Measurements from ENCODE around the gene FLYWCH2. TPM values are rescaled to one million over a fixed set of nuclear protein-coding genes. Genes with fewer than 3 reads are reported as not detected.
"Not testable (repeated sequence)": the region's sequence is repeated elsewhere in the genome, so short reads cannot be mapped to it uniquely, and the experiment has no call there.

The FLYWCH2 gene
- total RNA-seq, 1 experiment from 2014 or later, result 88.4 TPM

- no peak for DNase-seq (ENCODE audit: low spot score)
Observed at GRCh38 chr16:2938206-2938605, 55.2 kb downstream of the FLYWCH2 start.

DNA sequence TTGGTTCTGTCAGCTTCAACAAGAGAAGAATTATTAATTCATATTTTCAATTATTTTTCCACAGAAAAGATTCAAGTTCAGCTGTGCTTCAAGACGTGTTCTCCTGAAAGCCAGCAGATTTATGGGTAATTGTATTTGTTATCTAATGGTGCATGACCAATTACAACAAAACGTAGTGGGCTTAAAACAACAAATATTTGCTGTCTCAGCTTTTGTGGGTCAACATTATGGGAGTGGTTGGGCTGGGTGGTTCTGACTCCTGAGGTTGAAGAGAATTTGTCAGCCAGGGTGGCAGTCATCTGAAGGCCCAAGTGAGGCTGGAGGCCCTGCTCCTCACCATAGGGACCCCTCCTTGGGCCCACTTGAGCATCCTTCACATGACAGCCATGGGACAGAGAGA lies 57.0 kb downstream of the FLYWCH2 start:
- no peak for DNase-seq (ENCODE audit: low spot score)

GRCh38 chr16:2942045-2942444 lies 59.0 kb downstream of the FLYWCH2 start:
- DNase-seq (ENCODE audit: low spot score), result no peak

DNA sequence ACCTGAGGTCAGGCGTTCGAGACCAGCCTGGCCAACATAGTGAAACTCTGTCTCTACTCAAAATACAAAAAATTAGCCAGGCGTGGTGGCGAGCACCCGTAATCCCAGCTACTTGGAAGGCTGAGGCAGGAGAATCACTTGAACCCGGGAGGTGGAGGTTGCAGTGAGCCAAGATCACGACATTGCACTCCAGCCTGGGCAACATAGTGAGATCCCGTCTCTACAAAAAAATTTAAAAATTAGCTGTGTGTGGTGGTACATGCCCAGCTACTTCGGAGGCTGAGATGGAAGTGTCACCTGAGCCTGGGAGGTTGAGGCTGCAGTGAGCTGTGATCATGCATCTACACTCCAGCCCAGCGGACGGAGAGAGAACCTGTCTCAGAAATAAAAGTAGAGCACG lies 60.7 kb downstream of the FLYWCH2 start:
- DNase-seq (ENCODE audit: low spot score), result not testable (repeated sequence)

GRCh38 chr16:2946649-2947048 lies 63.6 kb downstream of the FLYWCH2 start:
- DNase-seq (ENCODE audit: low spot score), result no peak

Other genes with a start within 250 kb of the FLYWCH2 start
- gene KCTD5, start 200.7 kb upstream of the FLYWCH2 start, total RNA-seq (2014; rRNA removed; shearing (Covaris generic)), result 62.4 and 70.6 TPM in 2 replicates
- gene PRSS27, start 163.0 kb upstream of the FLYWCH2 start, total RNA-seq (2014; rRNA removed; shearing (Covaris generic)), result 1.4 and 2.6 TPM in 2 replicates
- 30.0 and 49.0 TPM in 2 replicates for gene SRRM2, start 130.6 kb upstream of the FLYWCH2 start, total RNA-seq (2014; rRNA removed; shearing (Covaris generic))
- gene ELOB, start 105.9 kb upstream of the FLYWCH2 start, total RNA-seq (2014; rRNA removed; shearing (Covaris generic)), result 397 and 571 TPM in 2 replicates
- gene PRSS33, start 95.7 kb upstream of the FLYWCH2 start, total RNA-seq (2014; rRNA removed; shearing (Covaris generic)), result 0.17 and 0.36 TPM in 2 replicates
- not detected in 2 replicates for gene PRSS41, start 84.7 kb upstream of the FLYWCH2 start, total RNA-seq (2014; rRNA removed; shearing (Covaris generic))
- gene PRSS21, start 66.0 kb upstream of the FLYWCH2 start, total RNA-seq (2014; rRNA removed; shearing (Covaris generic)), result not detected in 2 replicates
- gene ZG16B, start 52.9 kb upstream of the FLYWCH2 start, total RNA-seq (2014; rRNA removed; shearing (Covaris generic)), result 1.3 and 1.8 TPM in 2 replicates
- gene PRSS22, start 25.0 kb upstream of the FLYWCH2 start, total RNA-seq (2014; rRNA removed; shearing (Covaris generic)), result not detected in 2 replicates
- gene FLYWCH1, start 28.7 kb downstream of the FLYWCH2 start, total RNA-seq (2014; rRNA removed; shearing (Covaris generic)), result 41.3 and 41.6 TPM in 2 replicates
- 1.7 and 3.5 TPM in 2 replicates for gene KREMEN2, start 81.1 kb downstream of the FLYWCH2 start, total RNA-seq (2014; rRNA removed; shearing (Covaris generic))
- 39.2 and 47.4 TPM in 2 replicates for gene PAQR4, start 86.1 kb downstream of the FLYWCH2 start, total RNA-seq (2014; rRNA removed; shearing (Covaris generic))
- gene PKMYT1, start 97.2 kb downstream of the FLYWCH2 start, total RNA-seq (2014; rRNA removed; shearing (Covaris generic)), result 50.8 and 63.1 TPM in 2 replicates
- gene CLDN9, start 129.7 kb downstream of the FLYWCH2 start, total RNA-seq (2014; rRNA removed; shearing (Covaris generic)), result 0.16 TPM in 1 of 2 replicates, not detected in the other
- 0.41 TPM in 1 of 2 replicates, not detected in the other for gene CLDN6, start 135.0 kb downstream of the FLYWCH2 start, total RNA-seq (2014; rRNA removed; shearing (Covaris generic))
- 510 and 551 TPM in 2 replicates for gene TNFRSF12A, start 137.2 kb downstream of the FLYWCH2 start, total RNA-seq (2014; rRNA removed; shearing (Covaris generic))
- 54.7 and 71.1 TPM in 2 replicates for gene HCFC1R1, start 140.7 kb downstream of the FLYWCH2 start, total RNA-seq (2014; rRNA removed; shearing (Covaris generic))
- 32.1 and 35.2 TPM in 2 replicates for gene THOC6, start 140.8 kb downstream of the FLYWCH2 start, total RNA-seq (2014; rRNA removed; shearing (Covaris generic))
- not detected in 2 replicates for gene BICDL2, start 153.7 kb downstream of the FLYWCH2 start, total RNA-seq (2014; rRNA removed; shearing (Covaris generic))
- gene MMP25, start 163.3 kb downstream of the FLYWCH2 start, total RNA-seq (2014; rRNA removed; shearing (Covaris generic)), result 0.53 and 1.6 TPM in 2 replicates
- 113 and 115 TPM in 2 replicates for gene IL32, start 182.4 kb downstream of the FLYWCH2 start, total RNA-seq (2014; rRNA removed; shearing (Covaris generic))
- gene ZSCAN10, start 216.1 kb downstream of the FLYWCH2 start, total RNA-seq (2014; rRNA removed; shearing (Covaris generic)), result not detected in 2 replicates
- 21.0 and 22.4 TPM in 2 replicates for gene ZNF205, start 229.4 kb downstream of the FLYWCH2 start, total RNA-seq (2014; rRNA removed; shearing (Covaris generic))

Measured in A172 (cell line).